Spleen (tissue), 7 donors: Measurements from ENCODE around the gene UHRF1.
A peak's percentile ranks its signal among the peaks of the same experiment; 100 is the strongest.

Source experiments
- POLR2A ChIP-seq, 3 donors: fragments of 450-650 bp; IDR thresholded peaks; one replicate each; pipeline ENCODE4 v1.5.1; 2017; ENCODE audit warnings: antibody characterized with exemption in 3 of 3, mild to moderate bottlenecking in 1 of 3
- POLR2AphosphoS5 ChIP-seq, 3 donors: sonication (generic); formaldehyde crosslinking; IDR thresholded peaks; one replicate each; pipeline ENCODE4 v1.5.1; 2017; ENCODE audit warnings: antibody characterized with exemption in 3 of 3
- TF ChIP-seq, protein P1 (sequence below), 11 experiments: fragments of 200-600 bp in 7 of 11; fragments of 450-650 bp in 4 of 11; sonication (generic) in 4 of 11; IDR thresholded peaks in 8 of 11; conservative IDR thresholded peaks in 3 of 11; 1 replicate in 7 of 11; 2 replicates in 4 of 11; pipeline versions ENCODE4 v1.4.0 to v1.8.0; 2016 to 2021; ENCODE audit warnings: antibody characterized with exemption in 11 of 11, inconsistent platforms in 4 of 11, mild to moderate bottlenecking in 1 of 11
- donor health status: DM: no; HTN: no; CAD: no; lungs with moderate emphysema.
- donor health status: DM: no; HTN: no; CAD: no.
- donor health status: DM: no; HTN: no; CAD: no.

GRCh38 chr19:4859697-4860096 is 49.6 kb upstream of the UHRF1 start:
- TF ChIP-seq, protein P1, sequence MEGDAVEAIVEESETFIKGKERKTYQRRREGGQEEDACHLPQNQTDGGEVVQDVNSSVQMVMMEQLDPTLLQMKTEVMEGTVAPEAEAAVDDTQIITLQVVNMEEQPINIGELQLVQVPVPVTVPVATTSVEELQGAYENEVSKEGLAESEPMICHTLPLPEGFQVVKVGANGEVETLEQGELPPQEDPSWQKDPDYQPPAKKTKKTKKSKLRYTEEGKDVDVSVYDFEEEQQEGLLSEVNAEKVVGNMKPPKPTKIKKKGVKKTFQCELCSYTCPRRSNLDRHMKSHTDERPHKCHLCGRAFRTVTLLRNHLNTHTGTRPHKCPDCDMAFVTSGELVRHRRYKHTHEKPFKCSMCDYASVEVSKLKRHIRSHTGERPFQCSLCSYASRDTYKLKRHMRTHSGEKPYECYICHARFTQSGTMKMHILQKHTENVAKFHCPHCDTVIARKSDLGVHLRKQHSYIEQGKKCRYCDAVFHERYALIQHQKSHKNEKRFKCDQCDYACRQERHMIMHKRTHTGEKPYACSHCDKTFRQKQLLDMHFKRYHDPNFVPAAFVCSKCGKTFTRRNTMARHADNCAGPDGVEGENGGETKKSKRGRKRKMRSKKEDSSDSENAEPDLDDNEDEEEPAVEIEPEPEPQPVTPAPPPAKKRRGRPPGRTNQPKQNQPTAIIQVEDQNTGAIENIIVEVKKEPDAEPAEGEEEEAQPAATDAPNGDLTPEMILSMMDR (IDR thresholded peaks at IDR 0.05 in 8 of 11, conservative IDR thresholded peaks at IDR 0.05 in 3 of 11) = no peak
- peak in 1 of 3 donors; percentile 46 for TF ChIP-seq POLR2AphosphoS5 (IDR thresholded peaks at IDR 0.05)
- no peak for TF ChIP-seq POLR2A (IDR thresholded peaks at IDR 0.05)
